ENCODE measurements around the gene POLR3B.

DNA sequence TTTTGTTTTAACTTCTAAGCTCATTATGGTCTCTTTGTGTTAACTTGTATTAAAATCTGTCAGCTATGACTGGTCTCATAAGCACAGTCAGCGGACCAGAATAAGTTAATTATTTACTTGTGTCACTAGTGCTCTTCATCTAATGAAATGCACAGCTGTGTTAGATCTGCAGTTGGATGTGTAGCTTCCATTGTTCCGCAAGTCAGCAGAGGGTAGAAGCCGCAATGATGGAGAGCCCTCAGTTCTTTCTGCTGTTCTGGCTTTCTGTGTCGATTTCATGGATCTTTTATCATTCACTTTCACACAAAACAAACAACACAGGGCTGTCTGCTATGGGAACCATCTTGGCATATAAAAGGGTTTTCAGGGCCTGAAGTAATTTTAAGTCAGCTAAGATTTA lies 136.0 kb downstream of the POLR3B start:
- TF ChIP-seq, protein P1, sequence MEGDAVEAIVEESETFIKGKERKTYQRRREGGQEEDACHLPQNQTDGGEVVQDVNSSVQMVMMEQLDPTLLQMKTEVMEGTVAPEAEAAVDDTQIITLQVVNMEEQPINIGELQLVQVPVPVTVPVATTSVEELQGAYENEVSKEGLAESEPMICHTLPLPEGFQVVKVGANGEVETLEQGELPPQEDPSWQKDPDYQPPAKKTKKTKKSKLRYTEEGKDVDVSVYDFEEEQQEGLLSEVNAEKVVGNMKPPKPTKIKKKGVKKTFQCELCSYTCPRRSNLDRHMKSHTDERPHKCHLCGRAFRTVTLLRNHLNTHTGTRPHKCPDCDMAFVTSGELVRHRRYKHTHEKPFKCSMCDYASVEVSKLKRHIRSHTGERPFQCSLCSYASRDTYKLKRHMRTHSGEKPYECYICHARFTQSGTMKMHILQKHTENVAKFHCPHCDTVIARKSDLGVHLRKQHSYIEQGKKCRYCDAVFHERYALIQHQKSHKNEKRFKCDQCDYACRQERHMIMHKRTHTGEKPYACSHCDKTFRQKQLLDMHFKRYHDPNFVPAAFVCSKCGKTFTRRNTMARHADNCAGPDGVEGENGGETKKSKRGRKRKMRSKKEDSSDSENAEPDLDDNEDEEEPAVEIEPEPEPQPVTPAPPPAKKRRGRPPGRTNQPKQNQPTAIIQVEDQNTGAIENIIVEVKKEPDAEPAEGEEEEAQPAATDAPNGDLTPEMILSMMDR (conservative IDR thresholded peaks at IDR 0.05), result no peak
- no peak for TF ChIP-seq EZH2 (IDR thresholded peaks at IDR 0.05; ENCODE audit: low read depth)
